BLaER1 (cell line): ENCODE measurements around the gene MUC22.
A peak's percentile ranks its signal among the peaks of the same experiment; 100 is the strongest.

Experiments used
- H3K27ac ChIP-seq: shearing (Covaris generic); formaldehyde crosslinking; 2 replicates; pipeline ENCODE4 v1.8.1; 2022
- H3K27me3 ChIP-seq: shearing (Covaris generic); formaldehyde crosslinking; 2 replicates; pipeline ENCODE4 v1.8.1; 2022
- H3K36me3 ChIP-seq: shearing (Covaris generic); formaldehyde crosslinking; 2 replicates; pipeline ENCODE4 v1.8.1; 2022
- H3K4me1 ChIP-seq: shearing (Covaris generic); formaldehyde crosslinking; 2 replicates; pipeline ENCODE4 v1.8.1; 2022
- H3K4me2 ChIP-seq: shearing (Covaris generic); formaldehyde crosslinking; 2 replicates; pipeline ENCODE4 v1.8.1; 2022
- H3K4me3 ChIP-seq: shearing (Covaris generic); formaldehyde crosslinking; 2 replicates; pipeline ENCODE4 v1.8.1; 2022
- H3K9ac ChIP-seq: shearing (Covaris generic); formaldehyde crosslinking; 2 replicates; pipeline ENCODE4 v1.8.1; 2022
- H3K9me3 ChIP-seq: shearing (Covaris generic); formaldehyde crosslinking; 2 replicates; pipeline ENCODE4 v1.8.1; 2022
- H4K20me1 ChIP-seq: shearing (Covaris generic); formaldehyde crosslinking; 2 replicates; pipeline ENCODE4 v1.8.1; 2022
- Cebpa-rat ChIP-seq: shearing (Covaris generic); IDR thresholded peaks from 2 replicates; pipeline ENCODE4 v1.8.1; 2022

The MUC22 gene

GRCh38 chr6:30974490-30975252 is 35.6 kb upstream of the MUC22 start:
- no peak overlapping the region for H3K9ac ChIP-seq
- no peak overlapping the region for H3K4me3 ChIP-seq
- H3K4me1 ChIP-seq, result peaks cover 14% of the 10 kb centered on the region
- H3K36me3 ChIP-seq, result no peaks in the 10 kb centered on the region
- H3K27ac ChIP-seq, result no peak overlapping the region
- no peaks in the 10 kb centered on the region for H3K9me3 ChIP-seq
- no peak for TF ChIP-seq Cebpa-rat
- no peak overlapping the region for H3K4me2 ChIP-seq
- H3K27me3 ChIP-seq, result peaks cover 7% of the 10 kb centered on the region; the same call in 1 of the 2 replicates
- no peaks in the 10 kb centered on the region for H4K20me1 ChIP-seq

GRCh38 chr6:30979141-30979540 is 31.1 kb upstream of the MUC22 start:
- no peaks in the 10 kb centered on the region for H3K36me3 ChIP-seq
- no peaks in the 10 kb centered on the region for H3K9me3 ChIP-seq
- H3K27me3 ChIP-seq, result peaks cover 7% of the 10 kb centered on the region; the same call in 1 of the 2 replicates
- H3K9ac ChIP-seq, result no peak overlapping the region
- H4K20me1 ChIP-seq, result no peaks in the 10 kb centered on the region
- no peak overlapping the region for H3K4me3 ChIP-seq
- H3K4me1 ChIP-seq, result peaks cover 14% of the 10 kb centered on the region
- H3K27ac ChIP-seq, result no peak overlapping the region
- peak overlapping the region; percentile 46 for H3K4me2 ChIP-seq
- no peak for TF ChIP-seq Cebpa-rat

GRCh38 chr6:30979690-30980089 is 30.6 kb upstream of the MUC22 start:
- H3K27me3 ChIP-seq, result peaks cover 7% of the 10 kb centered on the region; the same call in 1 of the 2 replicates
- no peak overlapping the region for H3K27ac ChIP-seq
- no peak overlapping the region for H3K4me3 ChIP-seq
- H3K4me1 ChIP-seq, result peaks cover 14% of the 10 kb centered on the region
- H4K20me1 ChIP-seq, result no peaks in the 10 kb centered on the region
- no peaks in the 10 kb centered on the region for H3K36me3 ChIP-seq
- TF ChIP-seq Cebpa-rat, result no peak
- no peaks in the 10 kb centered on the region for H3K9me3 ChIP-seq
- no peak overlapping the region for H3K9ac ChIP-seq
- H3K4me2 ChIP-seq, result no peak overlapping the region

GRCh38 chr6:30981942-30982772 is 28.1 kb upstream of the MUC22 start:
- H3K27ac ChIP-seq, result no peak overlapping the region
- H3K4me2 ChIP-seq, result no peak overlapping the region
- peaks cover 7% of the 10 kb centered on the region; the same call in 1 of the 2 replicates for H3K27me3 ChIP-seq
- no peaks in the 10 kb centered on the region for H3K9me3 ChIP-seq
- H3K4me3 ChIP-seq, result no peak overlapping the region
- H3K36me3 ChIP-seq, result no peaks in the 10 kb centered on the region
- H3K4me1 ChIP-seq, result peaks cover 14% of the 10 kb centered on the region
- no peak overlapping the region for H3K9ac ChIP-seq
- no peak for TF ChIP-seq Cebpa-rat
- H4K20me1 ChIP-seq, result no peaks in the 10 kb centered on the region

GRCh38 chr6:30983439-30983838 is 26.8 kb upstream of the MUC22 start, which contains the start of gene MUC21:
MUC21 (plus strand) TSS chr6:30983718; CDS start chr6:30983959, 241 bp downstream.
- Histone ChIP-seq H3K27me3 (peaks cover under 1% of the 10 kb centered on the region; the same call in 1 of the 2 replicates), H3K9ac (no peak within 1 kb of the TSS), H3K36me3 (no peaks in the 10 kb centered on the region), H4K20me1 (no peaks in the 10 kb centered on the region), H3K4me2 (no peak within 1 kb of the TSS), H3K27ac (no peak within 1 kb of the TSS), H3K9me3 (no peaks in the 10 kb centered on the region), H3K4me1 (peaks cover 11% of the 10 kb centered on the region), H3K4me3 (no peak within 1 kb of the TSS)
- TF ChIP-seq Cebpa-rat, result no peak

GRCh38 chr6:30985490-30985889 is 24.8 kb upstream of the MUC22 start:
- no peaks in the 10 kb centered on the region for H3K36me3 ChIP-seq
- H3K4me3 ChIP-seq, result no peak overlapping the region
- H4K20me1 ChIP-seq, result no peaks in the 10 kb centered on the region
- H3K9me3 ChIP-seq, result no peaks in the 10 kb centered on the region
- no peak overlapping the region for H3K4me2 ChIP-seq
- H3K27ac ChIP-seq, result no peak overlapping the region
- H3K9ac ChIP-seq, result no peak overlapping the region
- TF ChIP-seq Cebpa-rat, result no peak
- 0 out of 2 replicates have a peak, but pooled peaks cover 4% of the 10 kb centered on the region for H3K4me1 ChIP-seq
- H3K27me3 ChIP-seq, result no peaks in the 10 kb centered on the region

- H3K9me3 ChIP-seq, result no peaks in the 10 kb centered on the region
- H4K20me1 ChIP-seq, result no peaks in the 10 kb centered on the region
- H3K4me1 ChIP-seq, result 0 out of 2 replicates have a peak, but pooled peaks cover 6% of the 10 kb centered on the region
- H3K27ac ChIP-seq, result no peak overlapping the region
- no peak for TF ChIP-seq Cebpa-rat
- H3K27me3 ChIP-seq, result no peaks in the 10 kb centered on the region
- no peaks in the 10 kb centered on the region for H3K36me3 ChIP-seq
- H3K4me3 ChIP-seq, result no peak overlapping the region
- no peak overlapping the region for H3K9ac ChIP-seq
- no peak overlapping the region for H3K4me2 ChIP-seq
Observed at GRCh38 chr6:30987304-30987703, 23.0 kb upstream of the MUC22 start.

GRCh38 chr6:30988209-30988825 is 22.0 kb upstream of the MUC22 start:
- Histone ChIP-seq H4K20me1 (no peaks in the 10 kb centered on the region), H3K4me2 (no peak overlapping the region), H3K27me3 (no peaks in the 10 kb centered on the region), H3K4me3 (no peak overlapping the region), H3K27ac (no peak overlapping the region), H3K36me3 (no peaks in the 10 kb centered on the region), H3K9ac (no peak overlapping the region), H3K9me3 (no peaks in the 10 kb centered on the region), H3K4me1 (0 out of 2 replicates have a peak, but pooled peaks cover 6% of the 10 kb centered on the region)
- TF ChIP-seq Cebpa-rat, result no peak

GRCh38 chr6:30990422-30991086 is 19.7 kb upstream of the MUC22 start:
- TF ChIP-seq Cebpa-rat, result no peak
- H3K4me3 ChIP-seq, result no peak overlapping the region
- peaks cover 7% of the 10 kb centered on the region for H3K9me3 ChIP-seq
- no peaks in the 10 kb centered on the region for H3K36me3 ChIP-seq
- H3K4me2 ChIP-seq, result peak overlapping the region; percentile 13; the same call in 1 of the 2 replicates
- H3K4me1 ChIP-seq, result 0 out of 2 replicates have a peak, but pooled peaks cover 6% of the 10 kb centered on the region
- H3K27me3 ChIP-seq, result no peaks in the 10 kb centered on the region
- no peak overlapping the region for H3K9ac ChIP-seq
- no peaks in the 10 kb centered on the region for H4K20me1 ChIP-seq
- H3K27ac ChIP-seq, result no peak overlapping the region
